K562 (cell line): ENCODE results near the gene CMTM5. TPM values are rescaled to one million over a fixed set of nuclear protein-coding genes. Genes with fewer than 3 reads are reported as not detected.

Experiments used
- ATAC-seq: fragments of 200-7000 bp; cut with Tn5 transposase; 3 replicates; pipeline ENCODE4 v1.9.1; 2020; ENCODE audit warnings: moderate library complexity
- BruUV-seq: library from RNA; stranded (reverse); fragments of 400-500 nt; replicated peaks from 2 replicates; lab custom pipeline; 2021; lab: Mats Ljungman, UMichigan
- CTCF ChIA-PET: fragments of 300-600 bp; formaldehyde crosslinking; extraction: SDS; loops from one replicate; lab custom pipeline; 2021; ENCODE audit warnings: low intra/inter-chr PET ratio; lab: Yijun Ruan, JAX
- POLR2A ChIA-PET: fragments of 300-600, 350-650 bp; sonication (Branson Sonifier 250); formaldehyde crosslinking; extraction: SDS; loops from one replicate; lab custom pipeline; 2021; ENCODE audit warnings: antibody characterized with exemption, inconsistent platforms; lab: Yijun Ruan, JAX
- DNase-seq, 4 experiments: peaks; one replicate each; pipeline versions ENCODE4 v3.0.0 to v3.0.0-alpha.2; 2011 to 2018; ENCODE audit warnings: low spot score in 3 of 4, mixed read lengths in 3 of 4; ENCODE audit errors: extremely low read depth in 1 of 4
- FAIRE-seq: peaks from 2 replicates; lab custom pipeline; 2011; peaks lifted over from hg19 to GRCh38; lab: Jason Lieb, UNC
- H2AFZ ChIP-seq: 2 replicates; pipeline ENCODE4 v1.6.0; 2011; ENCODE audit warnings: low read depth, low read length, control low read depth, inconsistent platforms
- H3K27ac ChIP-seq: fragments of 200-600 bp; 3 replicates; pipeline ENCODE4 v1.8.0; 2011; ENCODE audit warnings: low read depth, mild to moderate bottlenecking, control low read depth, inconsistent platforms, low read length, moderate library complexity, mixed read lengths; ENCODE audit errors: extremely low read depth
- H3K27me3 ChIP-seq, 2 experiments: fragments of 300-600 bp in 1 of 2; 2 replicates in 1 of 2; 3 replicates in 1 of 2; pipeline versions ENCODE4 v1.6.0 to v1.8.0; 2011; ENCODE audit warnings: inconsistent platforms in 2 of 2, low read length in 2 of 2, mild to moderate bottlenecking in 1 of 2, mixed read lengths in 1 of 2, moderate library complexity in 1 of 2; ENCODE audit not compliant: control insufficient read depth in 2 of 2, insufficient read depth in 2 of 2
- H3K36me3 ChIP-seq: fragments of 300-600 bp; 3 replicates; pipeline ENCODE4 v1.8.0; 2011; ENCODE audit warnings: mild to moderate bottlenecking, low read length, inconsistent platforms; ENCODE audit not compliant: control insufficient read depth, insufficient read depth
- H3K4me1 ChIP-seq, 2 experiments: fragments of 200-600 bp in 1 of 2; replicated peaks in 1 of 2; 2 replicates in 1 of 2; 3 replicates in 1 of 2; pipeline versions ENCODE4 v1.5.1 to v1.8.0; 2011; ENCODE audit warnings: inconsistent platforms in 2 of 2, low read length in 2 of 2, mild to moderate bottlenecking in 1 of 2, mixed read lengths in 1 of 2, moderate library complexity in 1 of 2; ENCODE audit not compliant: control insufficient read depth in 2 of 2, insufficient read depth in 2 of 2
- H3K4me2 ChIP-seq: 2 replicates; pipeline ENCODE4 v1.6.1; 2011; ENCODE audit warnings: low read length, control low read depth, inconsistent platforms, mixed read lengths; ENCODE audit not compliant: insufficient read depth
- H3K4me3 ChIP-seq: fragments of 200-600 bp; sonication (generic), shearing (Covaris generic); 2 replicates; pipeline ENCODE4 v1.5.1; 2016; ENCODE audit warnings: control low read depth, inconsistent platforms
- H3K79me2 ChIP-seq: fragments of 200-600 bp; 3 replicates; pipeline ENCODE4 v1.8.0; 2011; ENCODE audit warnings: low read length, inconsistent platforms; ENCODE audit not compliant: control insufficient read depth, insufficient read depth
- H3K9ac ChIP-seq, 2 experiments: 2 replicates each; pipeline versions ENCODE4 v1.6.0 to v1.6.1; 2011; ENCODE audit warnings: low read depth in 2 of 2, low read length in 2 of 2, control low read depth in 1 of 2, inconsistent platforms in 1 of 2, mild to moderate bottlenecking in 1 of 2, mixed read lengths in 1 of 2; ENCODE audit not compliant: insufficient read depth in 1 of 2
- H3K9me1 ChIP-seq: one replicate; pipeline ENCODE4 v1.6.0; 2011; ENCODE audit warnings: inconsistent platforms, mild to moderate bottlenecking, low read length, moderate library complexity; ENCODE audit not compliant: control insufficient read depth, insufficient read depth
- H3K9me3 ChIP-seq: replicated peaks from 2 replicates; pipeline ENCODE4 v1.5.1; 2011; ENCODE audit warnings: low read depth, low read length, inconsistent platforms; ENCODE audit not compliant: control insufficient read depth, insufficient read depth
- H4K20me1 ChIP-seq: replicated peaks from 2 replicates; pipeline ENCODE4 v1.6.1; 2011; ENCODE audit warnings: low read length, inconsistent platforms, mixed read lengths; ENCODE audit not compliant: control insufficient read depth, insufficient read depth
- BCL6 ChIP-seq: fragments of 250-450 bp; sonication (Bioruptor Pico); IDR thresholded peaks from 2 replicates; pipeline ENCODE4 v1.4.0; 2020
- CBFA2T2 ChIP-seq: fragments of 450-650 bp; conservative IDR thresholded peaks from 2 replicates; pipeline ENCODE4 v1.6.1; 2017; ENCODE audit warnings: mild to moderate bottlenecking
- CBX1 ChIP-seq: sonication (generic); IDR thresholded peaks from 2 replicates; pipeline ENCODE4 v1.6.1; 2016; ENCODE audit warnings: antibody characterized with exemption, low read depth, mild to moderate bottlenecking
- ETV1 ChIP-seq: fragments of 450-650 bp; conservative IDR thresholded peaks from 2 replicates; pipeline ENCODE4 v1.6.1; 2016; ENCODE audit warnings: missing genetic modification characterization, control low read depth, low read depth, missing compliant biosample characterization
- HDGF ChIP-seq: fragments of 450-650 bp; IDR thresholded peaks from 2 replicates; pipeline ENCODE4 v1.6.1; 2016
- HLTF ChIP-seq: fragments of 450-650 bp; IDR thresholded peaks from 2 replicates; pipeline ENCODE4 v1.6.1; 2016
- IRF2 ChIP-seq: sonication (generic); formaldehyde crosslinking; IDR thresholded peaks from 2 replicates; pipeline ENCODE4 v1.8.1; 2022; ENCODE audit warnings: mild to moderate bottlenecking, missing genetic modification reagents
- LARP7 ChIP-seq: fragments of 450-650 bp; IDR thresholded peaks from 2 replicates; pipeline ENCODE4 v1.6.1; 2016
- NFIX ChIP-seq: fragments of 250-450 bp; sonication (Bioruptor Pico); IDR thresholded peaks from 2 replicates; pipeline ENCODE4 v1.4.0; 2020; ENCODE audit warnings: low read depth, mild to moderate bottlenecking, moderate library complexity
- SMARCA4 ChIP-seq: fragments of 450-650 bp; IDR thresholded peaks from 2 replicates; pipeline ENCODE4 v1.6.1; 2016
- TAF15 ChIP-seq: fragments of 200-400 bp; formaldehyde crosslinking; IDR thresholded peaks from 2 replicates; pipeline ENCODE4 v1.6.1; 2017; ENCODE audit warnings: mild to moderate bottlenecking, low read depth, low read length, moderate library complexity
- YBX1 ChIP-seq: fragments of 450-650 bp; IDR thresholded peaks from 2 replicates; pipeline ENCODE4 v1.7.1; 2016; ENCODE audit warnings: mild to moderate bottlenecking
- ZBTB9 ChIP-seq: fragments of 450-650 bp; formaldehyde crosslinking; IDR thresholded peaks from 2 replicates; pipeline ENCODE4 v1.4.0; 2020; ENCODE audit warnings: mild to moderate bottlenecking, moderate library complexity
- WGBS: fragments of 100-300 bp; shearing (Covaris generic); methylation state at CpG from one replicate; pipeline ENCODE4 v1.1.6; 2016; ENCODE audit warnings: low coverage, mixed read lengths; ENCODE audit not compliant: insufficient coverage; ENCODE audit errors: missing lambda C conversion rate; 5-methylcytosine and 5-hydroxymethylcytosine counted together
- in situ Hi-C: fragments of 300-500 bp; cut with MboI; formaldehyde crosslinking; loops from 4 replicates; pipeline ENCODE4 v1.15.0; 2018; ENCODE audit warnings: inconsistent platforms, mixed read lengths
- intact Hi-C: fragments of 100-400 bp; cut with micrococcal nuclease; formaldehyde crosslinking; loops from 2 replicates; pipeline ENCODE4 v1.14.2; 2022
- polyA plus RNA-seq, 8 experiments: library from polyadenylated mRNA; depleted of rRNA in 4 of 8; stranded (reverse) in 5 of 8; unstranded in 3 of 8; fragments of >200 nt; fragmentation: Nextera tagmentation in 2 of 8; fragmentation: Illumina TruSeq in 1 of 8; extraction: Ambion mirVana in 2 of 8; extraction: Trizol in 1 of 8; gene quantifications; 2 replicates each; pipeline versions ENCODE4 v1.2.1 to v1.2.3, GENCODE V29; 2011 to 2014; ENCODE audit warnings: inconsistent platforms in 1 of 8, missing spikeins in 1 of 8
- total RNA-seq, 7 experiments: library from RNA; depleted of rRNA in 6 of 7; stranded (reverse); fragments of >200 nt in 6 of 7; fragmentation: Illumina TruSeq in 2 of 7; extraction: Trizol in 2 of 7; gene quantifications; 2 replicates each; pipeline versions ENCODE4 v1.2.1 to v1.2.3, GENCODE V29; 2011 to 2021; ENCODE audit warnings: low replicate concordance in 1 of 7

Gene CMTM5
- total and polyA plus RNA-seq, 9 of the 15 experiments (the other 6 are each of a cell fraction or from before 2014, with no cell fraction given), result 0.21 TPM; not detected in 8

DNA sequence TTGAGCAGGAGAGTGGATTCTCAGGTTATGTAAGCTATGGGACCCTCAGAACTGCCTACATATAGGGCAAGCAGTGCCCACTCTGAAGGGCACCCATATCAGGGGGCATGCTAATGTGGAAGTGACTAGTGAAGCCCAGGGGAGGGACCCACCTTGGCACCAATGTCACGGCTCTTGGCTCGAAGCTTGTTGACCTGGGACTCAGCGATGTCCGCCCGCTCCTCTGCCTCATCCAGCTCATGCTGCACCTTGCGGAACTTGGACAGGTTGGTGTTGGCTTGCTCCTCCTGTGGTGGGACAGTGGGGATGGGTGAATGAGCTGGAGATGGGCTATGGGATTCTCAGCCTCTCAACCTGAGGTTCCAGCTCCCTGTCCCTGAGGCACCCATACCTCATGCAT lies 5.4 kb downstream of the CMTM5 start:
- FAIRE-seq (no peak), DNase-seq (no peak), ATAC-seq (no peak)
- Histone ChIP-seq H3K36me3 (no peaks in the 10 kb centered on the region), H3K4me2 (no peak overlapping the region), H3K79me2 (no peaks in the 10 kb centered on the region), H3K27ac (no peak overlapping the region), H3K4me3 (no peak overlapping the region), H3K4me1 (peaks cover 0 to 16% of the 10 kb centered on the region in 2 experiments; a peak in 2 of 5 replicates), H2AFZ (no peak overlapping the region), H4K20me1 (no peaks in the 10 kb centered on the region; the same call in 1 of the 2 replicates), H3K9ac (no peak overlapping the region), H3K9me1 (no peaks in the 10 kb centered on the region), H3K9me3 (no peaks in the 10 kb centered on the region), H3K27me3 (peaks cover 7 to 57% of the 10 kb centered on the region in 2 experiments; a peak in 4 of 5 replicates)
- intact Hi-C loops, result no loop called here
- in situ Hi-C loops, result loop anchor here (10.0 kb wide), 1 partner anchor 117 kb away; no protein-coding TSS in a partner anchor
- 0% methylated on average over 2 of the region's 6 CpGs for WGBS
- ChIA-PET POLR2A (interaction anchor here (0.7 kb wide), 1 partner anchor 11 kb away, joined by 3 read pairs; no protein-coding TSS in a partner anchor), CTCF (interaction anchor here (0.6 to 3.8 kb wide), 2 partner anchors 262 to 809 kb away, joined by 3 to 19 read pairs; partner anchors contain the start of gene CEBPE)
- TF ChIP-seq CBFA2T2, result no peak
- TF ChIP-seq NFIX (CRISPR knock-in tag), result no peak
- TF ChIP-seq TAF15, result no peak
- TF ChIP-seq BCL6 (CRISPR knock-in tag), result no peak
- TF ChIP-seq SMARCA4, result no peak
- TF ChIP-seq HDGF, result no peak
- TF ChIP-seq ETV1, result no peak
- TF ChIP-seq ZBTB9 (CRISPR knock-in tag), result no peak
- TF ChIP-seq YBX1, result no peak
- no peak for TF ChIP-seq LARP7
- no peak for TF ChIP-seq HLTF
- TF ChIP-seq CBX1, result no peak
- no peak for TF ChIP-seq IRF2 (CRISPR knock-in tag)
- BruUV-seq, result no TSS peak
